Keratinocyte (primary cell): ENCODE results near the gene ECE1.

Experiments used
- CTCF ChIP-seq, 3 experiments: IDR thresholded peaks in 1 of 3; conservative IDR thresholded peaks in 1 of 3; optimal IDR thresholded peaks in 1 of 3; 2 replicates in 2 of 3; 3 replicates in 1 of 3; pipeline versions ENCODE3 to v1.5.1; 2011; ENCODE audit warnings: low read length in 3 of 3, mild to moderate bottlenecking in 3 of 3, moderate library complexity in 2 of 3, control low read depth in 1 of 3, inconsistent platforms in 1 of 3; ENCODE audit not compliant: insufficient read depth in 2 of 3; ENCODE audit errors: extremely low read depth in 1 of 3
- EZH2 ChIP-seq: IDR thresholded peaks from one replicate; pipeline ENCODE4 v1.6.1; 2012; ENCODE audit warnings: inconsistent platforms, mild to moderate bottlenecking, low read length, moderate library complexity

GRCh38 chr1:21338573-21339355 lies 48.5 kb upstream of the ECE1 start:
- no peak for TF ChIP-seq CTCF (optimal IDR thresholded peaks at IDR 0.05 in 1 of 3, IDR thresholded peaks at IDR 0.05 in 1 of 3, conservative IDR thresholded peaks at IDR 0.05 in 1 of 3; ENCODE audit: extremely low read depth in 1 of 3, insufficient read depth in 2 of 3, low read length in 3 of 3)
- no peak for TF ChIP-seq EZH2
